Esophagus squamous epithelium (tissue), 4 donors: ENCODE results near the gene PDE7B.

Experiments used
- POLR2A ChIP-seq, 4 donors: fragments of 450-650 bp; IDR thresholded peaks; one replicate each; pipeline ENCODE4 v1.6.1; 2017; ENCODE audit warnings: antibody characterized with exemption in 4 of 4, mild to moderate bottlenecking in 4 of 4, moderate library complexity in 3 of 4
- TF ChIP-seq, protein P1 (sequence below), 6 experiments: fragments of 450-650 bp in 4 of 6; fragments of 200-600 bp in 2 of 6; sonication (generic) in 2 of 6; IDR thresholded peaks; one replicate each; pipeline ENCODE4 v1.5.1; 2016 to 2019; ENCODE audit warnings: antibody characterized with exemption in 6 of 6, mild to moderate bottlenecking in 4 of 6, moderate library complexity in 4 of 6

DNA sequence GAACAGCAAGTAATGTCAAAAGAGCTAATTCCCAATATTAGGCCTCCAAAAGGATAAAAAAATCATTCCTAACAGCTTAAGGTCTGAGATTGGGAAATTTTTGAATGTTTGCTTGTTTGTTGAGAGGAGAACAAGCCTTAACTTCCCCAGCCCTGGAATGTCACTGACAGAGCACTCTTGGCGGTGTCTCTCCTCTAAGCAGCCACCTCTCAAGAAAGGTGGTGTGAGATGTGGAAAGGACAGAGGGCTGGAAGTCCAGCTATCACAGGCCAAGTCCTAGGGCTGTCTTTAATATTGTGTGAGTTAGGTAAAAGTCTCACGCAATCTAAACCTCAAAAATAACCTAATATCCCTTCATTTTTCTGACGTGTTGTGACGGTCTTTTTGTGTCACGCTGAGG lies 297.0 kb downstream of the PDE7B start:
- TF ChIP-seq, protein P1, sequence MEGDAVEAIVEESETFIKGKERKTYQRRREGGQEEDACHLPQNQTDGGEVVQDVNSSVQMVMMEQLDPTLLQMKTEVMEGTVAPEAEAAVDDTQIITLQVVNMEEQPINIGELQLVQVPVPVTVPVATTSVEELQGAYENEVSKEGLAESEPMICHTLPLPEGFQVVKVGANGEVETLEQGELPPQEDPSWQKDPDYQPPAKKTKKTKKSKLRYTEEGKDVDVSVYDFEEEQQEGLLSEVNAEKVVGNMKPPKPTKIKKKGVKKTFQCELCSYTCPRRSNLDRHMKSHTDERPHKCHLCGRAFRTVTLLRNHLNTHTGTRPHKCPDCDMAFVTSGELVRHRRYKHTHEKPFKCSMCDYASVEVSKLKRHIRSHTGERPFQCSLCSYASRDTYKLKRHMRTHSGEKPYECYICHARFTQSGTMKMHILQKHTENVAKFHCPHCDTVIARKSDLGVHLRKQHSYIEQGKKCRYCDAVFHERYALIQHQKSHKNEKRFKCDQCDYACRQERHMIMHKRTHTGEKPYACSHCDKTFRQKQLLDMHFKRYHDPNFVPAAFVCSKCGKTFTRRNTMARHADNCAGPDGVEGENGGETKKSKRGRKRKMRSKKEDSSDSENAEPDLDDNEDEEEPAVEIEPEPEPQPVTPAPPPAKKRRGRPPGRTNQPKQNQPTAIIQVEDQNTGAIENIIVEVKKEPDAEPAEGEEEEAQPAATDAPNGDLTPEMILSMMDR (IDR thresholded peaks at IDR 0.05): no peak
- no peak for TF ChIP-seq POLR2A (IDR thresholded peaks at IDR 0.05)
